K562 (cell line): ENCODE measurements around the gene SNTG2. TPM values are rescaled to one million over a fixed set of nuclear protein-coding genes. Genes with fewer than 3 reads are reported as not detected.
"Not testable (repeated sequence)": the region's sequence is repeated elsewhere in the genome, so short reads cannot be mapped to it uniquely, and the experiment has no call there.

Experiments
- ATAC-seq: fragments of 200-7000 bp; cut with Tn5 transposase; 3 replicates; pipeline ENCODE4 v1.9.1; 2020; ENCODE audit warnings: moderate library complexity
- BruUV-seq: library from RNA; stranded (reverse); fragments of 400-500 nt; replicated peaks from 2 replicates; lab custom pipeline; 2021; lab: Mats Ljungman, UMichigan
- CTCF ChIA-PET: fragments of 300-600 bp; formaldehyde crosslinking; extraction: SDS; loops from one replicate; lab custom pipeline; 2021; ENCODE audit warnings: low intra/inter-chr PET ratio; lab: Yijun Ruan, JAX
- POLR2A ChIA-PET: fragments of 300-600, 350-650 bp; sonication (Branson Sonifier 250); formaldehyde crosslinking; extraction: SDS; loops from one replicate; lab custom pipeline; 2021; ENCODE audit warnings: antibody characterized with exemption, inconsistent platforms; lab: Yijun Ruan, JAX
- DNase-seq, 4 experiments: peaks; one replicate each; pipeline versions ENCODE4 v3.0.0 to v3.0.0-alpha.2; 2011 to 2018; ENCODE audit warnings: low spot score in 3 of 4, mixed read lengths in 3 of 4; ENCODE audit errors: extremely low read depth in 1 of 4
- FAIRE-seq: peaks from 2 replicates; lab custom pipeline; 2011; peaks lifted over from hg19 to GRCh38; lab: Jason Lieb, UNC
- H2AFZ ChIP-seq: 2 replicates; pipeline ENCODE4 v1.6.0; 2011; ENCODE audit warnings: low read depth, low read length, control low read depth, inconsistent platforms
- H3K27ac ChIP-seq: fragments of 200-600 bp; 3 replicates; pipeline ENCODE4 v1.8.0; 2011; ENCODE audit warnings: low read depth, mild to moderate bottlenecking, control low read depth, inconsistent platforms, low read length, moderate library complexity, mixed read lengths; ENCODE audit errors: extremely low read depth
- H3K27me3 ChIP-seq, 2 experiments: fragments of 300-600 bp in 1 of 2; 2 replicates in 1 of 2; 3 replicates in 1 of 2; pipeline versions ENCODE4 v1.6.0 to v1.8.0; 2011; ENCODE audit warnings: inconsistent platforms in 2 of 2, low read length in 2 of 2, mild to moderate bottlenecking in 1 of 2, mixed read lengths in 1 of 2, moderate library complexity in 1 of 2; ENCODE audit not compliant: control insufficient read depth in 2 of 2, insufficient read depth in 2 of 2
- H3K36me3 ChIP-seq: fragments of 300-600 bp; 3 replicates; pipeline ENCODE4 v1.8.0; 2011; ENCODE audit warnings: mild to moderate bottlenecking, low read length, inconsistent platforms; ENCODE audit not compliant: control insufficient read depth, insufficient read depth
- H3K4me1 ChIP-seq, 2 experiments: fragments of 200-600 bp in 1 of 2; replicated peaks in 1 of 2; 2 replicates in 1 of 2; 3 replicates in 1 of 2; pipeline versions ENCODE4 v1.5.1 to v1.8.0; 2011; ENCODE audit warnings: inconsistent platforms in 2 of 2, low read length in 2 of 2, mild to moderate bottlenecking in 1 of 2, mixed read lengths in 1 of 2, moderate library complexity in 1 of 2; ENCODE audit not compliant: control insufficient read depth in 2 of 2, insufficient read depth in 2 of 2
- H3K4me2 ChIP-seq: 2 replicates; pipeline ENCODE4 v1.6.1; 2011; ENCODE audit warnings: low read length, control low read depth, inconsistent platforms, mixed read lengths; ENCODE audit not compliant: insufficient read depth
- H3K4me3 ChIP-seq: fragments of 200-600 bp; sonication (generic), shearing (Covaris generic); 2 replicates; pipeline ENCODE4 v1.5.1; 2016; ENCODE audit warnings: control low read depth, inconsistent platforms
- H3K79me2 ChIP-seq: fragments of 200-600 bp; 3 replicates; pipeline ENCODE4 v1.8.0; 2011; ENCODE audit warnings: low read length, inconsistent platforms; ENCODE audit not compliant: control insufficient read depth, insufficient read depth
- H3K9ac ChIP-seq, 2 experiments: 2 replicates each; pipeline versions ENCODE4 v1.6.0 to v1.6.1; 2011; ENCODE audit warnings: low read depth in 2 of 2, low read length in 2 of 2, control low read depth in 1 of 2, inconsistent platforms in 1 of 2, mild to moderate bottlenecking in 1 of 2, mixed read lengths in 1 of 2; ENCODE audit not compliant: insufficient read depth in 1 of 2
- H3K9me1 ChIP-seq: one replicate; pipeline ENCODE4 v1.6.0; 2011; ENCODE audit warnings: inconsistent platforms, mild to moderate bottlenecking, low read length, moderate library complexity; ENCODE audit not compliant: control insufficient read depth, insufficient read depth
- H3K9me3 ChIP-seq: replicated peaks from 2 replicates; pipeline ENCODE4 v1.5.1; 2011; ENCODE audit warnings: low read depth, low read length, inconsistent platforms; ENCODE audit not compliant: control insufficient read depth, insufficient read depth
- H4K20me1 ChIP-seq: replicated peaks from 2 replicates; pipeline ENCODE4 v1.6.1; 2011; ENCODE audit warnings: low read length, inconsistent platforms, mixed read lengths; ENCODE audit not compliant: control insufficient read depth, insufficient read depth
- ATF7 ChIP-seq: fragments of 450-650 bp; IDR thresholded peaks from 2 replicates; pipeline ENCODE4 v1.7.1; 2014; ENCODE audit warnings: mild to moderate bottlenecking, moderate library complexity
- BCL6 ChIP-seq: fragments of 250-450 bp; sonication (Bioruptor Pico); IDR thresholded peaks from 2 replicates; pipeline ENCODE4 v1.4.0; 2020
- ZNF3 ChIP-seq: fragments of 250-450 bp; sonication (Bioruptor Pico); IDR thresholded peaks from 2 replicates; pipeline ENCODE4 v1.5.0; 2021; ENCODE audit warnings: mild to moderate bottlenecking, moderate library complexity
- ZNF766 ChIP-seq: fragments of 200-800 bp; sonication (Bioruptor generic); conservative IDR thresholded peaks from 2 replicates; pipeline ENCODE4 v1.6.1; 2016; ENCODE audit warnings: missing genetic modification characterization, missing compliant biosample characterization
- WGBS: fragments of 100-300 bp; shearing (Covaris generic); methylation state at CpG from one replicate; pipeline ENCODE4 v1.1.6; 2016; ENCODE audit warnings: low coverage, mixed read lengths; ENCODE audit not compliant: insufficient coverage; ENCODE audit errors: missing lambda C conversion rate; 5-methylcytosine and 5-hydroxymethylcytosine counted together
- in situ Hi-C: fragments of 300-500 bp; cut with MboI; formaldehyde crosslinking; loops from 4 replicates; pipeline ENCODE4 v1.15.0; 2018; ENCODE audit warnings: inconsistent platforms, mixed read lengths
- intact Hi-C: fragments of 100-400 bp; cut with micrococcal nuclease; formaldehyde crosslinking; loops from 2 replicates; pipeline ENCODE4 v1.14.2; 2022
- polyA plus RNA-seq, 8 experiments: library from polyadenylated mRNA; depleted of rRNA in 4 of 8; stranded (reverse) in 5 of 8; unstranded in 3 of 8; fragments of >200 nt; fragmentation: Nextera tagmentation in 2 of 8; fragmentation: Illumina TruSeq in 1 of 8; extraction: Ambion mirVana in 2 of 8; extraction: Trizol in 1 of 8; gene quantifications; 2 replicates each; pipeline versions ENCODE4 v1.2.1 to v1.2.3, GENCODE V29; 2011 to 2014; ENCODE audit warnings: inconsistent platforms in 1 of 8, missing spikeins in 1 of 8
- total RNA-seq, 7 experiments: library from RNA; depleted of rRNA in 6 of 7; stranded (reverse); fragments of >200 nt in 6 of 7; fragmentation: Illumina TruSeq in 2 of 7; extraction: Trizol in 2 of 7; gene quantifications; 2 replicates each; pipeline versions ENCODE4 v1.2.1 to v1.2.3, GENCODE V29; 2011 to 2021; ENCODE audit warnings: low replicate concordance in 1 of 7

The SNTG2 gene
- total and polyA plus RNA-seq, 9 of the 15 experiments (the other 6 are each of a cell fraction or from before 2014, with no cell fraction given): not detected

DNA sequence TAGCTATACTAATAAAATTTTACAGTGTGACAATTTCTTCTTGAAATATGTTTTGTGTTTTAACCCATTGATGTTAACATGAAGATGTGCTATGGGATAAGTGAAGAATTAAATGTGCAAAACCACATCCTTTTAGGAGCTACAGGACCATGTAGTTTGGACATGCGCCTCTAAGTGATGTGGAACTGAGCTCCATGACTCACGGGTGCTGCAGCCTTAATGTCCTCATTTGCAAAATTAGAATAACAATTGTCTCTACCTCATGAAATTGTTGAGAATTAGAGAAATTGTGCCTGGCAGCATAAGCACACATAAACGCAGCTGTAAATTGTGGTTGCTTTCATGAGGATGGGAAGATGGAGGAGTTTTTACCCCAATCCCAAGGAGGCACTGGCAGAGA lies 431.0 kb downstream of the SNTG2 start:
- FAIRE-seq (no peak), ATAC-seq (no peak), DNase-seq (no peak)
- WGBS: 0% methylated on average over 3 of the region's 3 CpGs
- BruUV-seq: no TSS peak
- Histone ChIP-seq H4K20me1 (no peaks in the 10 kb centered on the region), H3K4me3 (no peak overlapping the region), H3K9me3 (no peaks in the 10 kb centered on the region), H2AFZ (no peak overlapping the region), H3K27ac (no peak overlapping the region), H3K9me1 (no peaks in the 10 kb centered on the region), H3K4me2 (no peak overlapping the region), H3K9ac (no peak overlapping the region), H3K4me1 (no peaks in the 10 kb centered on the region), H3K27me3 (peaks cover 0 to 15% of the 10 kb centered on the region in 2 experiments; a peak in 2 of 5 replicates), H3K79me2 (no peaks in the 10 kb centered on the region), H3K36me3 (no peaks in the 10 kb centered on the region)
- CTCF ChIA-PET: no interaction called here
- TF ChIP-seq ZNF3 (CRISPR knock-in tag): no peak
- TF ChIP-seq ATF7: no peak
- TF ChIP-seq BCL6: no peak
- in situ Hi-C loops (no loop called here), intact Hi-C loops (no loop called here)
- POLR2A ChIA-PET: no interaction called here

GRCh38 chr2:1387954-1388725 lies 437.5 kb downstream of the SNTG2 start:
- H3K27me3 ChIP-seq, CTCF ChIA-PET, H3K79me2 ChIP-seq, in situ Hi-C loops, H3K27ac ChIP-seq, H3K4me2 ChIP-seq, BruUV-seq, H3K4me1 ChIP-seq, H3K9me1 ChIP-seq, H3K36me3 ChIP-seq, H4K20me1 ChIP-seq, H3K4me3 ChIP-seq, H3K9me3 ChIP-seq, ATAC-seq, POLR2A ChIA-PET, FAIRE-seq, H3K9ac ChIP-seq, DNase-seq, intact Hi-C loops: not testable (repeated sequence)
- WGBS: under 1% methylated on average over 13 of the region's 18 CpGs
- peak overlapping the region; percentile 65; the same call in 1 of the 2 replicates for H2AFZ ChIP-seq
- 0 out of 2 replicates have a peak, but pooled peaks have one; percentile 26 for TF ChIP-seq ZNF766 (CRISPR knock-in tag)
- TF ChIP-seq, all 486 proteins: peak for 1; not testable (repeated sequence) for 485
